IMR-90 (cell line): ENCODE measurements around the gene LIMK2. TPM values are rescaled to one million over a fixed set of nuclear protein-coding genes. Genes with fewer than 3 reads are reported as not detected.

Experiments used
- ATAC-seq: fragments of 200-7000 bp; cut with Tn5 transposase; 2 replicates; pipeline ENCODE4 v1.9.1; 2020; ENCODE audit warnings: low read depth, mild to moderate bottlenecking, moderate library complexity
- BruUV-seq: library from RNA; stranded (reverse); fragments of 400-500 nt; replicated peaks from 2 replicates; lab custom pipeline; 2021; lab: Mats Ljungman, UMichigan
- CTCF ChIA-PET: fragments of 300-600 bp; formaldehyde crosslinking; extraction: SDS; loops from one replicate; lab custom pipeline; 2021; ENCODE audit warnings: antibody characterized with exemption; lab: Yijun Ruan, JAX
- POLR2A ChIA-PET: fragments of 300-600 bp; sonication (Branson Sonifier 250); formaldehyde crosslinking; loops from one replicate; lab custom pipeline; 2022; ENCODE audit warnings: antibody characterized with exemption; ENCODE audit not compliant: unreplicated experiment; lab: Charles Lee
- DNase-seq: peaks from one replicate; pipeline ENCODE4 v3.0.0; 2013
- H2AFZ ChIP-seq: replicated peaks from 2 replicates; pipeline ENCODE3; 2013; ENCODE audit warnings: low read length, mild to moderate bottlenecking; ENCODE audit not compliant: poor library complexity
- H2AK5ac ChIP-seq: 2 replicates; pipeline ENCODE4 v1.6.1; 2013; ENCODE audit warnings: low read depth, low read length, inconsistent platforms
- H2AK9ac ChIP-seq: replicated peaks from 2 replicates; pipeline ENCODE3; 2013; ENCODE audit warnings: mild to moderate bottlenecking, low read depth, low read length, moderate library complexity; ENCODE audit not compliant: poor library complexity
- H2BK120ac ChIP-seq: 2 replicates; pipeline ENCODE4 v1.6.1; 2013; ENCODE audit warnings: low read depth, low read length, inconsistent platforms
- H2BK15ac ChIP-seq: 3 replicates; pipeline ENCODE4 v1.6.1; 2013; ENCODE audit warnings: low read depth, low read length, inconsistent platforms
- H2BK20ac ChIP-seq: 2 replicates; pipeline ENCODE4 v1.6.1; 2013; ENCODE audit warnings: low read depth, mild to moderate bottlenecking, inconsistent platforms, low read length, moderate library complexity
- H2BK5ac ChIP-seq: 2 replicates; pipeline ENCODE4 v1.6.1; 2013; ENCODE audit warnings: mild to moderate bottlenecking, low read depth, low read length, inconsistent platforms; ENCODE audit not compliant: poor library complexity, severe bottlenecking
- H3K14ac ChIP-seq: replicated peaks from 2 replicates; pipeline ENCODE4 v1.6.1; 2013; ENCODE audit warnings: low read depth, low read length, inconsistent platforms
- H3K18ac ChIP-seq: 2 replicates; pipeline ENCODE4 v1.6.1; 2013; ENCODE audit warnings: low read depth, low read length, control low read depth
- H3K23ac ChIP-seq: 2 replicates; pipeline ENCODE4 v1.6.1; 2013; ENCODE audit warnings: low read depth, low read length, inconsistent platforms
- H3K27ac ChIP-seq: 2 replicates; pipeline ENCODE4 v1.5.1; 2013; ENCODE audit warnings: mild to moderate bottlenecking, control low read depth, low read length; ENCODE audit not compliant: insufficient read depth
- H3K27me3 ChIP-seq: 2 replicates; pipeline ENCODE4 v1.6.1; 2013; ENCODE audit warnings: low read length; ENCODE audit not compliant: control insufficient read depth, insufficient read depth
- H3K36me3 ChIP-seq: 2 replicates; pipeline ENCODE4 v1.6.1; 2013; ENCODE audit warnings: low read length, mixed read lengths; ENCODE audit not compliant: control insufficient read depth, insufficient read depth
- H3K4ac ChIP-seq: 2 replicates; pipeline ENCODE4 v1.6.1; 2013; ENCODE audit warnings: low read depth, low read length, inconsistent platforms
- H3K4me1 ChIP-seq: 2 replicates; pipeline ENCODE4 v1.6.1; 2013; ENCODE audit warnings: low read length, mixed read lengths; ENCODE audit not compliant: control insufficient read depth, insufficient read depth
- H3K4me2 ChIP-seq: 2 replicates; pipeline ENCODE4 v1.6.1; 2013; ENCODE audit warnings: low read depth, mild to moderate bottlenecking, control low read depth, low read length, moderate library complexity
- H3K4me3 ChIP-seq: 2 replicates; pipeline ENCODE4 v1.5.1; 2013; ENCODE audit warnings: low read depth, mild to moderate bottlenecking, control low read depth, low read length, moderate library complexity; ENCODE audit not compliant: insufficient read depth
- H3K56ac ChIP-seq: 2 replicates; pipeline ENCODE4 v1.6.1; 2013; ENCODE audit warnings: low read length, inconsistent platforms; ENCODE audit not compliant: insufficient read depth; ENCODE audit errors: extremely low read depth
- H3K79me1 ChIP-seq, 2 experiments: 2 replicates each; pipeline ENCODE4 v1.6.1; 2013; ENCODE audit warnings: low read length in 2 of 2, inconsistent platforms in 1 of 2, low read depth in 1 of 2
- H3K9ac ChIP-seq: 2 replicates; pipeline ENCODE4 v1.6.1; 2013; ENCODE audit warnings: low read depth, low read length, control low read depth
- H3K9me1 ChIP-seq: 2 replicates; pipeline ENCODE4 v1.6.1; 2013; ENCODE audit warnings: low read length, inconsistent platforms; ENCODE audit not compliant: insufficient read depth
- H3K9me3 ChIP-seq: 2 replicates; pipeline ENCODE4 v1.6.1; 2013; ENCODE audit warnings: low read length; ENCODE audit not compliant: control insufficient read depth, insufficient read depth
- H4K20me1 ChIP-seq: 2 replicates; pipeline ENCODE4 v1.6.1; 2013; ENCODE audit warnings: low read length, inconsistent platforms; ENCODE audit not compliant: insufficient read depth
- H4K5ac ChIP-seq: 2 replicates; pipeline ENCODE4 v1.6.1; 2013; ENCODE audit warnings: mild to moderate bottlenecking, low read depth, low read length, control low read depth
- H4K8ac ChIP-seq, 2 experiments: 2 replicates each; pipeline ENCODE4 v1.6.1; 2013; ENCODE audit warnings: low read depth in 2 of 2, low read length in 2 of 2, control low read depth in 1 of 2, inconsistent platforms in 1 of 2
- H4K91ac ChIP-seq: 2 replicates; pipeline ENCODE4 v1.6.1; 2013; ENCODE audit warnings: low read depth, low read length, inconsistent platforms; ENCODE audit not compliant: insufficient read depth
- CTCF ChIP-seq: conservative IDR thresholded peaks from 2 replicates; pipeline ENCODE4 v1.5.1; 2012; ENCODE audit warnings: mild to moderate bottlenecking, low read depth, low read length, improper control_type of control experiment
- NFE2L2 ChIP-seq: fragments of 150-350 bp; IDR thresholded peaks from 2 replicates; pipeline ENCODE4 v1.6.1; 2016; ENCODE audit warnings: low read depth, mild to moderate bottlenecking, low read length
- RAD21 ChIP-seq: IDR thresholded peaks from 2 replicates; pipeline ENCODE4 v1.6.1; 2012; ENCODE audit warnings: low read length, improper control_type of control experiment
- RCOR1 ChIP-seq: IDR thresholded peaks from 2 replicates; pipeline ENCODE4 v1.6.1; 2012; ENCODE audit warnings: mild to moderate bottlenecking, low read length, improper control_type of control experiment; ENCODE audit not compliant: insufficient replicate concordance
- SMC3 ChIP-seq: fragments of 150-350 bp; IDR thresholded peaks from 2 replicates; pipeline ENCODE4 v1.6.1; 2016; ENCODE audit warnings: low read depth, mild to moderate bottlenecking, antibody characterized with exemption, low read length, moderate library complexity
- WGBS, 2 experiments: methylation state at CpG; one replicate each; pipeline versions ENCODE4 v1.1.5 to v1.1.7; 2013; ENCODE audit warnings: missing lambda C conversion rate in 2 of 2; ENCODE audit not compliant: insufficient read length in 1 of 2; ENCODE audit errors: extremely low coverage in 2 of 2; 5-methylcytosine and 5-hydroxymethylcytosine counted together
- dilution Hi-C: fragments of 300-500 bp; cut with HindIII; formaldehyde crosslinking; loops from one replicate; pipeline ENCODE4 v1.14.3; 2018; ENCODE audit warnings: low sequenced_read_pairs; ENCODE audit not compliant: unreplicated experiment
- in situ Hi-C: fragments of 300-500 bp; cut with MboI; formaldehyde crosslinking; loops from 3 replicates; pipeline ENCODE4 v1.14.3; 2019; ENCODE audit warnings: low sequenced_read_pairs, inconsistent platforms, mixed read lengths
- intact Hi-C: fragments of 100-400 bp; cut with micrococcal nuclease; formaldehyde crosslinking; loops from 2 replicates; pipeline ENCODE4 v1.10.0; 2022
- polyA plus RNA-seq, 3 experiments: library from polyadenylated mRNA; depleted of rRNA; stranded (reverse); fragments of >200 nt; gene quantifications; 2 replicates each; pipeline ENCODE4 v1.2.3, GENCODE V29; 2012; ENCODE audit warnings: low replicate concordance in 1 of 3
- total RNA-seq: library from RNA; depleted of rRNA; stranded (reverse); fragments of >200 nt; gene quantifications from 2 replicates; pipeline ENCODE4 v1.2.3, GENCODE V29; 2012
- TF ChIP-seq, protein P1 (sequence below): fragments of 150-350 bp; IDR thresholded peaks from 2 replicates; pipeline ENCODE4 v1.6.1; 2017; ENCODE audit warnings: mild to moderate bottlenecking, antibody characterized with exemption, low read length, low read depth

LIMK2 gene
- total and polyA plus RNA-seq, 2 of the 4 experiments (the other 2 are of a cell fraction) = 14.5 to 31.9 TPM

GRCh38 chr22:31313366-31314147 is 101.5 kb downstream of the LIMK2 start:
- BruUV-seq = no TSS peak
- ATAC-seq = peak; percentile 97
- Histone ChIP-seq H3K9me1 (no peaks in the 10 kb centered on the region; the same call in 1 of the 2 replicates), H2BK5ac (no peak overlapping the region), H4K5ac (peak overlapping the region; percentile 6; the same call in 1 of the 2 replicates), H3K4me2 (no peak overlapping the region), H3K56ac (no peak overlapping the region), H3K4me3 (no peak overlapping the region), H2AK5ac (no peak overlapping the region; the same call in 1 of the 2 replicates), H3K9me3 (peaks cover 5% of the 10 kb centered on the region; the same call in 1 of the 2 replicates), H4K20me1 (no peaks in the 10 kb centered on the region), H2BK20ac (peak overlapping the region; percentile 37), H4K91ac (peak overlapping the region; percentile 31; the same call in 1 of the 2 replicates), H3K9ac (no peak overlapping the region), H3K4me1 (peaks cover 3% of the 10 kb centered on the region; the same call in 1 of the 2 replicates), H3K4ac (peak overlapping the region; percentile 22; the same call in 1 of the 2 replicates), H2AK9ac (peak overlapping the region; percentile 3), H2AFZ (peak overlapping the region; percentile 80), H3K23ac (no peak overlapping the region), H3K27ac (peak overlapping the region; percentile 0; the same call in 1 of the 2 replicates), H4K8ac (peak overlapping the region; percentile 55 to 62), H2BK15ac (no peak overlapping the region), H3K14ac (peak overlapping the region; percentile 12; the same call in 1 of the 2 replicates), H3K79me1 (no peaks in the 10 kb centered on the region; a peak in 1 of 4 replicates), H3K27me3 (no peaks in the 10 kb centered on the region), H3K36me3 (no peaks in the 10 kb centered on the region), H3K18ac (peak overlapping the region; percentile 8; the same call in 1 of the 2 replicates), H2BK120ac (no peak overlapping the region; the same call in 1 of the 2 replicates)
- dilution Hi-C loops = no loop called here
- peak; percentile 61 for DNase-seq
- CTCF ChIA-PET = interaction anchor here (0.5 to 1.9 kb wide), 13 partner anchors 9 to 353 kb away, joined by 3 to 24 read pairs (median 5); partner anchors contain the start of gene PIK3IP1
- POLR2A ChIA-PET = no interaction called here
- intact Hi-C loops = no loop called here
- TF ChIP-seq RCOR1 (no peak), NFE2L2 (no peak), RAD21 (peak; percentile 46), CTCF (peak; percentile 77), SMC3 (peak; percentile 64)
- TF ChIP-seq, protein P1, sequence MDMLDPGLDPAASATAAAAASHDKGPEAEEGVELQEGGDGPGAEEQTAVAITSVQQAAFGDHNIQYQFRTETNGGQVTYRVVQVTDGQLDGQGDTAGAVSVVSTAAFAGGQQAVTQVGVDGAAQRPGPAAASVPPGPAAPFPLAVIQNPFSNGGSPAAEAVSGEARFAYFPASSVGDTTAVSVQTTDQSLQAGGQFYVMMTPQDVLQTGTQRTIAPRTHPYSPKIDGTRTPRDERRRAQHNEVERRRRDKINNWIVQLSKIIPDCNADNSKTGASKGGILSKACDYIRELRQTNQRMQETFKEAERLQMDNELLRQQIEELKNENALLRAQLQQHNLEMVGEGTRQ = no peak
- in situ Hi-C loops = no loop called here
- 0% methylated on average over 1 of the region's 6 CpGs; no CpG with 5 or more reads in 1 of the 2 experiments for WGBS, 2 experiments
